C4-2B (cell line): ENCODE results near the gene IGIP.

ENCODE experiments used
- CTCF ChIP-seq: fragments of 450-650 bp; conservative IDR thresholded peaks from 2 replicates; pipeline ENCODE4 v1.5.1; 2017; ENCODE audit warnings: mild to moderate bottlenecking
- ZFX ChIP-seq: fragments of 450-650 bp; IDR thresholded peaks from 2 replicates; pipeline ENCODE4 v1.6.1; 2017

DNA sequence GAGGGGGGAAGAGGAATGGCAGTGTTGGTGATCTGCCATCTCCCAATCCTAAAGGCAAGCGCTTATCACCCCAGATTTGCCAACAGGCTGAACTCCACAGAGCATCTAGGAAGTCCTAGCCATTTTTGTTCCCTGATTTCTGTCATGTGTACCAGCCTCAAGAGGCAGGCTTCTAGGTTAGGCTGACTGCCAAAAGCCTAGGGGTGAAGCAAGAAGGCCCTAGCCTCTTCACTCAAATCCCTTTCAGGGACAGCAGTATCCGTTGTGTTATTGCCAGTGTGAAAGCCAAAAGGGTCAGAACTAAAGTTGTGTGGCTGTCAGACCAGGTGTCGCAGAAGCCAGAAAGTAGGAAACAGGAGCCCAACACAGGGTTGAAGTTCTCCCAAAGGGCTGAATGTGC, 14.7 kb downstream of the IGIP start:
- TF ChIP-seq CTCF (no peak), ZFX (no peak)
